ENCODE measurements around the gene CRNKL1.

DNA sequence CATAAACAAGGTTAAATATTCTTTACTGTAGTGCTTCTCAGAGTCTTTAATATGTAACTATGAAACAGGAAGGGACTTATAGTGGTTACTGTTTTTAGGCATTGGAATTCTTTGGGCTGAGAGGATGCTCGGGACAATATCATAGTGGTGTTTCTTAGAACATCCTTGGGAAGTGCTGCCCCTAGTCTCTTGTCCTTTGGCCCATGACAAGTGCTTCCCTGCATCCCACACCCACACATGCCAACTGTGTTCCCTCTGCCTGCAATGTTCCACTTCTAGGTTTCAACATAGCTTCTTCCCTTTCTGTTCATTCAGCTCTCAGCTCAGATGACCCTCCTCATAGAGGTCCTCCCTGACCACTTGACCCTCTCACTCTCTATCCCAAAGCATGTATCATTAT lies 37.7 kb upstream of the CRNKL1 start:
- TF ChIP-seq, protein P1, sequence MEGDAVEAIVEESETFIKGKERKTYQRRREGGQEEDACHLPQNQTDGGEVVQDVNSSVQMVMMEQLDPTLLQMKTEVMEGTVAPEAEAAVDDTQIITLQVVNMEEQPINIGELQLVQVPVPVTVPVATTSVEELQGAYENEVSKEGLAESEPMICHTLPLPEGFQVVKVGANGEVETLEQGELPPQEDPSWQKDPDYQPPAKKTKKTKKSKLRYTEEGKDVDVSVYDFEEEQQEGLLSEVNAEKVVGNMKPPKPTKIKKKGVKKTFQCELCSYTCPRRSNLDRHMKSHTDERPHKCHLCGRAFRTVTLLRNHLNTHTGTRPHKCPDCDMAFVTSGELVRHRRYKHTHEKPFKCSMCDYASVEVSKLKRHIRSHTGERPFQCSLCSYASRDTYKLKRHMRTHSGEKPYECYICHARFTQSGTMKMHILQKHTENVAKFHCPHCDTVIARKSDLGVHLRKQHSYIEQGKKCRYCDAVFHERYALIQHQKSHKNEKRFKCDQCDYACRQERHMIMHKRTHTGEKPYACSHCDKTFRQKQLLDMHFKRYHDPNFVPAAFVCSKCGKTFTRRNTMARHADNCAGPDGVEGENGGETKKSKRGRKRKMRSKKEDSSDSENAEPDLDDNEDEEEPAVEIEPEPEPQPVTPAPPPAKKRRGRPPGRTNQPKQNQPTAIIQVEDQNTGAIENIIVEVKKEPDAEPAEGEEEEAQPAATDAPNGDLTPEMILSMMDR (IDR thresholded peaks at IDR 0.05; ENCODE audit: low read depth, low read length, missing input control), result no peak
- no peak for TF ChIP-seq RAD21 (IDR thresholded peaks at IDR 0.05)
- no peak for TF ChIP-seq FOXA1 (IDR thresholded peaks at IDR 0.05)
- TF ChIP-seq, protein P2, sequence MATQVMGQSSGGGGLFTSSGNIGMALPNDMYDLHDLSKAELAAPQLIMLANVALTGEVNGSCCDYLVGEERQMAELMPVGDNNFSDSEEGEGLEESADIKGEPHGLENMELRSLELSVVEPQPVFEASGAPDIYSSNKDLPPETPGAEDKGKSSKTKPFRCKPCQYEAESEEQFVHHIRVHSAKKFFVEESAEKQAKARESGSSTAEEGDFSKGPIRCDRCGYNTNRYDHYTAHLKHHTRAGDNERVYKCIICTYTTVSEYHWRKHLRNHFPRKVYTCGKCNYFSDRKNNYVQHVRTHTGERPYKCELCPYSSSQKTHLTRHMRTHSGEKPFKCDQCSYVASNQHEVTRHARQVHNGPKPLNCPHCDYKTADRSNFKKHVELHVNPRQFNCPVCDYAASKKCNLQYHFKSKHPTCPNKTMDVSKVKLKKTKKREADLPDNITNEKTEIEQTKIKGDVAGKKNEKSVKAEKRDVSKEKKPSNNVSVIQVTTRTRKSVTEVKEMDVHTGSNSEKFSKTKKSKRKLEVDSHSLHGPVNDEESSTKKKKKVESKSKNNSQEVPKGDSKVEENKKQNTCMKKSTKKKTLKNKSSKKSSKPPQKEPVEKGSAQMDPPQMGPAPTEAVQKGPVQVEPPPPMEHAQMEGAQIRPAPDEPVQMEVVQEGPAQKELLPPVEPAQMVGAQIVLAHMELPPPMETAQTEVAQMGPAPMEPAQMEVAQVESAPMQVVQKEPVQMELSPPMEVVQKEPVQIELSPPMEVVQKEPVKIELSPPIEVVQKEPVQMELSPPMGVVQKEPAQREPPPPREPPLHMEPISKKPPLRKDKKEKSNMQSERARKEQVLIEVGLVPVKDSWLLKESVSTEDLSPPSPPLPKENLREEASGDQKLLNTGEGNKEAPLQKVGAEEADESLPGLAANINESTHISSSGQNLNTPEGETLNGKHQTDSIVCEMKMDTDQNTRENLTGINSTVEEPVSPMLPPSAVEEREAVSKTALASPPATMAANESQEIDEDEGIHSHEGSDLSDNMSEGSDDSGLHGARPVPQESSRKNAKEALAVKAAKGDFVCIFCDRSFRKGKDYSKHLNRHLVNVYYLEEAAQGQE (IDR thresholded peaks at IDR 0.05), result no peak
- TF ChIP-seq TAF1 (conservative IDR thresholded peaks at IDR 0.05), result no peak
- TF ChIP-seq SP1 (IDR thresholded peaks at IDR 0.05), result no peak
- TF ChIP-seq, protein P3, sequence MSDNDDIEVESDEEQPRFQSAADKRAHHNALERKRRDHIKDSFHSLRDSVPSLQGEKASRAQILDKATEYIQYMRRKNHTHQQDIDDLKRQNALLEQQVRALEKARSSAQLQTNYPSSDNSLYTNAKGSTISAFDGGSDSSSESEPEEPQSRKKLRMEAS (IDR thresholded peaks at IDR 0.05), result no peak
